Breast epithelium (tissue), 3 donors: Measurements from ENCODE around the gene MUC20.

Experiments used
- POLR2A ChIP-seq: fragments of 450-650 bp; IDR thresholded peaks from one replicate; pipeline ENCODE4 v1.6.1; 2016; ENCODE audit warnings: antibody characterized with exemption, mild to moderate bottlenecking, moderate library complexity
- POLR2AphosphoS5 ChIP-seq, 3 donors: sonication (generic); formaldehyde crosslinking; IDR thresholded peaks; one replicate each; pipeline ENCODE4 v1.6.1; 2017; ENCODE audit warnings: antibody characterized with exemption in 3 of 3
- TF ChIP-seq, protein P1 (sequence below), 3 donors: fragments of 450-650 bp; IDR thresholded peaks; one replicate each; pipeline ENCODE4 v1.5.1; 2016 to 2017; ENCODE audit warnings: antibody characterized with exemption in 3 of 3, mild to moderate bottlenecking in 3 of 3, moderate library complexity in 3 of 3

DNA sequence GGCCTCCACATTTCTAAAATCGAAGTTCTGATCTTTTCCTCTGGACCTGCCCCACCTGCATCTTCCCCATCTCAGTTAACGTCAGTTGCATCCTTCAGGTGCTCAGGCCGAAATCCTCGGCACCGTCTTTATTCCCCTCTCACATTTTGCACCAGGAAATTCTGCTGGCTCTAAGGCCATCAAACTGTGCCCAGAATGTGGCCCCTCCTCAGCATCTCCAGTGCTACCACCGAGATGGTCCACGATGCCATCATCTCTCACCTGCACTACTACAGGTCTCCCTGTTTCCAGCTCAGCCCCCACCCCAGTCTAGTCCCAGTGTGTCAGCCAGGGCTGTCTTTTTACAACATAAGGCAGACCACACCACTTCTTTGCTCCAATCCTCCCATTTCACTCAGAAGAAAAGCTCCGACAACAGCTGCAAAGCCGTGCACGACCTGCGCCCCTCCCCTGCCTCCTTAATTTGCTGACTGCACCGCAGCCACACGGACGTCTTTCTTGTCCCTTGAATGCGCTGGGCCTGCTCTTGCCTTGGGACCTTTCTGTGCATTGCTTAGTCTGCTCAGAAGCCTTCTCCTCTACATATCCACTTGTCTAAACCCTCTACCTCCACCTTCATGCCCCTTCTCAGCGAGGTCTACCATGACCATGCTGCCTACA is 14.4 kb downstream of the MUC20 start:
- TF ChIP-seq, protein P1, sequence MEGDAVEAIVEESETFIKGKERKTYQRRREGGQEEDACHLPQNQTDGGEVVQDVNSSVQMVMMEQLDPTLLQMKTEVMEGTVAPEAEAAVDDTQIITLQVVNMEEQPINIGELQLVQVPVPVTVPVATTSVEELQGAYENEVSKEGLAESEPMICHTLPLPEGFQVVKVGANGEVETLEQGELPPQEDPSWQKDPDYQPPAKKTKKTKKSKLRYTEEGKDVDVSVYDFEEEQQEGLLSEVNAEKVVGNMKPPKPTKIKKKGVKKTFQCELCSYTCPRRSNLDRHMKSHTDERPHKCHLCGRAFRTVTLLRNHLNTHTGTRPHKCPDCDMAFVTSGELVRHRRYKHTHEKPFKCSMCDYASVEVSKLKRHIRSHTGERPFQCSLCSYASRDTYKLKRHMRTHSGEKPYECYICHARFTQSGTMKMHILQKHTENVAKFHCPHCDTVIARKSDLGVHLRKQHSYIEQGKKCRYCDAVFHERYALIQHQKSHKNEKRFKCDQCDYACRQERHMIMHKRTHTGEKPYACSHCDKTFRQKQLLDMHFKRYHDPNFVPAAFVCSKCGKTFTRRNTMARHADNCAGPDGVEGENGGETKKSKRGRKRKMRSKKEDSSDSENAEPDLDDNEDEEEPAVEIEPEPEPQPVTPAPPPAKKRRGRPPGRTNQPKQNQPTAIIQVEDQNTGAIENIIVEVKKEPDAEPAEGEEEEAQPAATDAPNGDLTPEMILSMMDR (IDR thresholded peaks at IDR 0.05): no peak
- TF ChIP-seq POLR2AphosphoS5 (IDR thresholded peaks at IDR 0.05): no peak
- TF ChIP-seq POLR2A: no peak
